GM19468 (cell line): Measurements from ENCODE around the gene CNOT9.
A peak's percentile ranks its signal among the peaks of the same experiment; 100 is the strongest.

ENCODE experiments used
- ATAC-seq: cut with Tn5 transposase; IDR thresholded peaks from one replicate; pipeline ENCODE4 v1.9.1; 2021; ENCODE audit warnings: mild to moderate bottlenecking, moderate library complexity, moderate number of reproducible peaks; ENCODE audit not compliant: unreplicated experiment; ENCODE audit errors: extremely low read depth

The CNOT9 gene

GRCh38 chr2:218577482-218578220, 9.0 kb downstream of the CNOT9 start:
- ATAC-seq, result no peak

DNA sequence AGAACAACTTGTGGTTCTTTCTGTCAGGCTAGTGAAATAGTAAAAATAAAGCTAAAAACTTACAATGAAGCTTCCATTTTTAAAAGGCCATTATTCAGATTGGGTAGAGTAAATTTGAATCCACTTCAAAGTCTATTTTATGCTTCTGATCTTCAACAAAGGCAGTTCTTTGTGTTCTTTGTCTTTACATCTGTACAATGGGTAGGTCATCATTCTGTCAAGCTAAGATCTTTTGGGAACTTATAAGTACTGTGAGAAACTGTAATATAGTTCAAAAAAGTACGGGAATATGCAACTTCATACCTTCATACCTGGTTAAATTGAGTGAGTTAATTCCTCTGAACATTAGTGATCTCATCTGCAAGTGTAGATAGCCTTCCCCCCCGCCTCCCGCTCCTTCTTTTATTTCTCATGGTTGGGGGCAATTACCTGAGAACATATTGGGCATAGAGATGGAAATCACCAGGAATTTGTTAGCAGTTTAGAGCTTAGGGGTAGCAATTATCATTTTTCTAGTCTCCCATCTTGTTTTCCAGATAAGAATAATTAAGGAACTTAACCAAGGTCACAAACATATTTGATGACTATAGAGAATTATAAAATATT, 9.7 kb downstream of the CNOT9 start:
- ATAC-seq, result no peak

GRCh38 chr2:218582076-218582475, 13.4 kb downstream of the CNOT9 start:
- ATAC-seq, result peak; percentile 68

GRCh38 chr2:218583983-218584850, 15.6 kb downstream of the CNOT9 start:
- ATAC-seq, result no peak

DNA sequence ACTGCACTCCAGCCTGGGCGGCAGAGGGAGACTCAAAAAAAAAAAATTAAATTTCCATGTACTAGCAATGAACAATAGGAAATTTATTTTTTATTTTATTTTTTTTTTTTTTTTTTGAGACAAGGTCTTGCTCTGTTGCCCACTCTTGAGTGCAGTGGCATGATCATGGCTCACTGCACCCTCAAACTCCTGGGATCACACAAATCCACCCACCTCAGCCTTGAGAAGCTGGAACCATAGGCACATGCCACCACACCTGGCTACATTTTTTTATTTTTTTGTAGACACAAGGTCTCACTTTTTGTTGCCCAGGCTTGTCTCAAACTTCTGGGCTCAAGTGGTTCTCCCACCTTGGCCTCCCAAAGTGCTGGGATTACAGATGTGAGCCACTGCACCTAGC, 16.9 kb downstream of the CNOT9 start:
- ATAC-seq, result no peak

DNA sequence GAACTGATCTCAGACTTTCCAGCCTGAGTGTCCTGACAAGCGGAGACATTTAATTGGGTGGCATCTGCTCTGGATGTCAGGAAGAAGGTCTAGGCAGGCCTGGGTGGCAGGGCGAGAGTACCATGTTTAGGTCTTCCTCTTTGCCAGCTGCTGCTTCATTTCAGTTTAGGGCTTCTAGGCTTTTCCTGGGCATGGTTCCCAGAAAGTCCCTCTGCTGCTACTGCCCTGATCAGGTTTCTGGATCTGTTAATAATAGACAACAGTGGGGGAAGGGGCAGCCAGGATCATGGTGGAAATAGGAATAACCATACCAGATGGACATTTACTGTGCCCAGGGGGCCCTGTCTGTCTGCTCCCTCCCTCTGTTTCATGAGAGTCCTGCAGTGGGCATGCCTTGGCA, 36.8 kb downstream of the CNOT9 start:
- ATAC-seq, result no peak

DNA sequence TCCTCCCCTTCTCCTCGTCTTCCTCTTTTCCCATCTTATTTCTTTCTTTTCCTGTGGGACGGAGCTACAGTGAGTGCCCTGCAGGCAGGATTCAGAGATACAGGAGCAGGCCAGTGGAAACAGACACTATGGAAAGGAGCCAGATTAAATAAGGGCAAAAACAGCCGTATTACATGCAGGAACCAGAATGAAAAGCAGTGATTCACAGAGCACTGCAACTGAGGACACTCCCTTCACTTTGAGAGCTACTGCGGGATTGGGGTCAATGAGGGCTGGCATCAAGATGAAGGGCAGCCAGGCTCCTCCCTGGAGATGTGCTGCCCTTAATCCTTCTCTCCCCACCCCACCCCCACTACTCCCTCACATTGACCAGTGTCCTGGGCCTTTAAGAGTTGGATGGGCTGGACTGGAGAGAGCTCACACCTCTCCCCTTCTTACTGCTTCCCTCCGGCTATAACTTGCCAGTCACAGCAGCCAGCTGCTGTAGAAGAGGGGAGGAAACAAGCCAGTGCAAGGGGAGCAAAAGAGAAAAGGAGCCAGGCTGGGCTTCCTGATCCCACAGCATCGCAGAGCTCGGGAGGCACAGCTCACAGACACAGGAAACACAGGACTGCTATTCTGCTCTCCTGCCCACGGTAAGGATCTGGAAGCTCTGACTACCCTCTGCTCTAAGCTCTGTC, 38.9 kb downstream of the CNOT9 start, which contains the start of gene PLCD4:
Gene PLCD4, plus strand, starts transcription at position 464 of the 680 bp plus-strand sequence. CDS start 7,841 bp downstream, outside the sequence.
- ATAC-seq, result no peak

DNA sequence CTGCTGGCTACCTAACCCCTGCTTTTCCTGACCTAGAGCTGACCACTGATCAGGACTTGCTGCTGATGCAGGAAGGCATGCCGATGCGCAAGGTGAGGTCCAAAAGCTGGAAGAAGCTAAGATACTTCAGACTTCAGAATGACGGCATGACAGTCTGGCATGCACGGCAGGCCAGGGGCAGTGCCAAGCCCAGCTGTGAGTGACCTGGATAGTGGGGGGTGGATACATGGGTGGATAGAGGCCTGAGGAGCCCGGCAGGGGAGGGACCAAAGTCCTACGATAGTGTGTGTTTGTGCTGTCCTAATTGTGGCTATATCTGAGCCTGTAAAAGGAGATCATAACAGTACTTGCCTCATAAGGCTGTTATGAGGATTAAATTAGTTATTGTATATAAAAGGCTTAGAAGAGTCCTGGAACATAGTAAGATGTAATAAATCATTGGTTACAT, 47.3 kb downstream of the CNOT9 start:
- no peak for ATAC-seq

DNA sequence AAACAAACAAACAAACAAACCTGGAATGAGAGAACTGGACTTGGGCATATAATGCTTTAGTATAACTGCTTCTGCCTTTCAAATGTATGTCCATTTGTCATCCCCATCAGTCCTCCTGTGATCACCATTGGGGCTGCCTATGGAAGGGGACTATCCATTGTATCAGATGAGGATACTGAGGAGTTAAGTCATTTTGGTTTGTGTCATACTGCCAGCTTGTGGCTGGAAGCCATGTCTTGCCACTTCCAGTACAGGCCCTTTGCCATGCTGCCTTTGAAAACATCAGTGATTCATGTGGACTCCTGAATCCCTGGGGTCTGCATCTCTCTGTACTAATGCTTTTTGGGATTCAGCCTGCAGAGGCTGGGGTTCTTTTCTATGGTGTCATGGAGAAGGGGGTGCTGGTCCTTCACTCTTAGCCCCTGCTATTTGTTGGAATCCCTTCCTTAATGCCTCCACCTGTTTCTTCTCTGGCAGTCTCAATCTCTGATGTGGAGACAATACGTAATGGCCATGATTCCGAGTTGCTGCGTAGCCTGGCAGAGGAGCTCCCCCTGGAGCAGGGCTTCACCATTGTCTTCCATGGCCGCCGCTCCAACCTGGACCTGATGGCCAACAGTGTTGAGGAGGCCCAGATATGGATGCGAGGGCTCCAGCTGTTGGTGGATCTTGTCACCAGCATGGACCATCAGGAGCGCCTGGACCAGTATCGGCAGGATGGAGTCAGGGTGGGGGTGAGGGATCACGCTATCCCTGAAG, 49.6 kb downstream of the CNOT9 start:
- ATAC-seq, result no peak

GRCh38 chr2:218621007-218621406, 52.4 kb downstream of the CNOT9 start:
- no peak for ATAC-seq

- ATAC-seq, result no peak
Observed at GRCh38 chr2:218622606-218623365, 54.1 kb downstream of the CNOT9 start.

GRCh38 chr2:218623366-218623705, 54.7 kb downstream of the CNOT9 start:
- no peak for ATAC-seq

DNA sequence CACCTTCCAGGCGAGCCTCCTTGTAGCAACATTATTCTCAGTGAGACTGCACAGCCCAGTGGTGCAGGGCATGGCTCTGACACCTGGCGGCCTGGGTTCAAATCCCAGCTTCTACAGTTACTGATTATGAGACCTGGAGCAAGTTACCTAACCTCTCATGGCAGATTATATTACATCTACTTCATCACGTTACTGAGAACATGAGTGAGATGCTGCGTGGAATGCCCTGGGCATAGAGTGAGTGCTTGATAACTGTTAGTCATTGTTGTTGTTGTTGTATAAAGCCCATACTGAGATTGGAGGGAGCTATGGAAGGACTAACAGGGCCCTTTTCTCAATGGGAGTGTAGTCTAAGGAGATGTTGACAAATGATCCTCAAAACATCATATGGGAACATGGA, 57.7 kb downstream of the CNOT9 start:
- ATAC-seq, result no peak

DNA sequence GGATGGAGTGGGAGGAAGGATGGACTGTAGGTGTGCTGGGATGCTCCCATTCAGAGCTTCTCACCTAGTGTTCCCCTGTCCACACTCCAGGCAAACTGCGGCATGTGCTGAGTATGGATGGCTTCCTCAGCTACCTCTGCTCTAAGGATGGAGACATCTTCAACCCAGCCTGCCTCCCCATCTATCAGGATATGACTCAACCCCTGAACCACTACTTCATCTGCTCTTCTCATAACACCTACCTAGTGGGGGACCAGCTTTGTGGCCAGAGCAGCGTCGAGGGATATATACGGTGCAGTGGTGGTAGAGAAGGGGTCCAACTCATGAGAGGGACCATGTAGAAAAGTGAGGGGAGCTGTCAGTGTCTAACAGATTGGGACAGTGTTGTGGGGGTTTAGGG, 59.3 kb downstream of the CNOT9 start:
- ATAC-seq, result no peak

GRCh38 chr2:218631837-218632236, 63.2 kb downstream of the CNOT9 start:
- ATAC-seq, result no peak

GRCh38 chr2:218635719-218636118, 67.1 kb downstream of the CNOT9 start:
- no peak for ATAC-seq

DNA sequence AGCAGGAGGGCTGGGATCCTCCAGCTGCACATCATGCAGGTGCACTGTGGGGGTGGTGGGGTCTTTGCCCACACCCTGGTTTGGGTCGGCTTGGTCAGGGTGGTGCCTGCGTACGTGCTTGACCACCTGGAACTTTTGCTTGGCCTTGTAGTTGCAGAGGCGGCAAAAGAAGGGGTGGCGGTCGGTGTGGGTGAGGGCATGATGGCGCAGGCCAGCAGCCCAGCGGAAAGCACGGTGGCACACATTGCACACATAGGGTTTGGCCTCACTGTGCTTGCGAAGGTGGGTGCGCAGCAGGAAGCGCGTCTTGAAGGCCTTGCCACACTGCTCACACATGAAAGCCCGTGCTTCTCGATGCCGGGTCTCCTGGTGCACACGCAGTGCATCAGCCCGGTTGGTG, 69.7 kb downstream of the CNOT9 start:
- ATAC-seq, result no peak

- no peak for ATAC-seq
Observed at GRCh38 chr2:218642121-218642656, 73.5 kb downstream of the CNOT9 start.

- ATAC-seq, result no peak
Observed at GRCh38 chr2:218642786-218643185, 74.1 kb downstream of the CNOT9 start.
